Transverse colon (tissue), 4 donors: ENCODE measurements around the gene LRRC4C. TPM values are rescaled to one million over a fixed set of nuclear protein-coding genes. Genes with fewer than 3 reads are reported as not detected.

Experiments
- DNase-seq: peaks from one replicate; pipeline ENCODE4 v3.0.0-alpha.2; 2019
- H3K27ac ChIP-seq, 4 donors: fragments of 200-600 bp; sonication (generic); 2 replicates each; pipeline ENCODE4 v1.5.1; 2016 to 2018; ENCODE audit warnings: inconsistent platforms in 4 of 4
- H3K27me3 ChIP-seq: fragments of 200-600 bp; sonication (generic); 2 replicates; pipeline ENCODE4 v1.5.1; 2017; ENCODE audit warnings: inconsistent platforms
- H3K36me3 ChIP-seq, 4 donors: fragments of 200-600 bp; sonication (generic); 2 replicates each; pipeline ENCODE4 v1.5.1; 2017 to 2019; ENCODE audit warnings: inconsistent platforms in 4 of 4
- H3K4me1 ChIP-seq, 4 donors: fragments of 200-600 bp; sonication (generic); 2 replicates each; pipeline ENCODE4 v1.5.1; 2017 to 2020; ENCODE audit warnings: inconsistent platforms in 4 of 4
- H3K4me3 ChIP-seq, 4 donors: fragments of 200-600 bp; sonication (generic); 1 replicate in 1 of 4; 2 replicates in 3 of 4; pipeline versions ENCODE4 v1.5.1 to v1.6.1; 2017 to 2019; ENCODE audit warnings: inconsistent platforms in 4 of 4
- H3K9me3 ChIP-seq, 2 donors: fragments of 200-600 bp; sonication (generic); 2 replicates each; pipeline ENCODE4 v1.5.1; 2017 to 2019; ENCODE audit warnings: inconsistent platforms in 2 of 2
- CTCF ChIP-seq, 5 experiments: fragments of 200-600 bp in 3 of 5; fragments of 450-650 bp in 2 of 5; sonication (generic) in 3 of 5; IDR thresholded peaks; 1 replicate in 2 of 5; 2 replicates in 3 of 5; pipeline ENCODE4 v1.5.1; 2016 to 2017; ENCODE audit warnings: antibody characterized with exemption in 5 of 5, inconsistent platforms in 3 of 5, mild to moderate bottlenecking in 2 of 5, moderate library complexity in 1 of 5
- EP300 ChIP-seq: sonication (generic); formaldehyde crosslinking; IDR thresholded peaks from one replicate; pipeline ENCODE4 v1.6.1; 2017; ENCODE audit warnings: antibody characterized with exemption, low read depth
- POLR2A ChIP-seq: fragments of 450-650 bp; IDR thresholded peaks from one replicate; pipeline ENCODE4 v1.6.1; 2016; ENCODE audit warnings: antibody characterized with exemption, mild to moderate bottlenecking, moderate library complexity
- POLR2AphosphoS5 ChIP-seq, 3 donors: sonication (generic); formaldehyde crosslinking; IDR thresholded peaks; one replicate each; pipeline ENCODE4 v1.6.1; 2016; ENCODE audit warnings: antibody characterized with exemption in 3 of 3
- WGBS, 2 donors: methylation state at CpG; one replicate each; pipeline ENCODE4 v1.1.5; 2018; ENCODE audit warnings: low coverage in 1 of 2; 5-methylcytosine and 5-hydroxymethylcytosine counted together
- in situ Hi-C, 4 donors: fragments of 200-750 bp; cut with MboI; loops; one replicate each; pipeline versions ENCODE4 v1.15.0 to v1.15.1; 2017; ENCODE audit warnings: low sequenced_read_pairs in 3 of 4, low pct_ligation_motif_present in 1 of 4, low pct_unique_long_range_greater_than_20kb in 1 of 4
- intact Hi-C: fragments of 100-400 bp; cut with DNase I; formaldehyde crosslinking; loops from one replicate; pipeline ENCODE4 v1.15.1; 2023; ENCODE audit warnings: low total_unique reads
- total RNA-seq, 4 donors: library from RNA; depleted of rRNA; stranded (reverse); fragments of >200 nt; gene quantifications; one replicate each; pipeline ENCODE4 v1.1.0, GENCODE V29; 2016

The LRRC4C gene
- total RNA-seq, 4 donors from 2014 or later: 0.55 to 1.9 (median 0.64) TPM; not detected in 1

- TF ChIP-seq EP300: no peak
- no peak for TF ChIP-seq POLR2AphosphoS5 (IDR thresholded peaks at IDR 0.05)
- no peak for TF ChIP-seq CTCF (IDR thresholded peaks at IDR 0.05)
- TF ChIP-seq POLR2A: no peak
- in situ Hi-C loops: no loop called here
- Histone ChIP-seq H3K4me1 (no peaks in the 10 kb centered on the region), H3K9me3 (peaks cover 0 to 9% of the 10 kb centered on the region in 2 donors), H3K36me3 (no peaks in the 10 kb centered on the region), H3K27ac (no peak overlapping the region), H3K27me3 (no peaks in the 10 kb centered on the region), H3K4me3 (no peak overlapping the region)
- intact Hi-C loops: no loop called here
- 85 to 87% methylated on average over 2 of the region's 2 CpGs for WGBS, 2 donors
- DNase-seq: no peak
Measured at GRCh38 chr11:40816976-40817375, 642.5 kb downstream of the LRRC4C start.

- no peak for DNase-seq
- Histone ChIP-seq H3K4me1 (no peaks in the 10 kb centered on the region), H3K27me3 (no peaks in the 10 kb centered on the region), H3K27ac (no peak overlapping the region), H3K4me3 (no peak overlapping the region), H3K36me3 (no peaks in the 10 kb centered on the region), H3K9me3 (no peaks in the 10 kb centered on the region)
- in situ Hi-C loops (no loop called here), intact Hi-C loops (no loop called here)
- TF ChIP-seq CTCF (IDR thresholded peaks at IDR 0.05) (no peak), POLR2AphosphoS5 (IDR thresholded peaks at IDR 0.05) (no peak), EP300 (no peak), POLR2A (no peak)
- 64 to 85% methylated on average over 1 of the region's 1 CpG for WGBS, 2 donors
Measured at GRCh38 chr11:40797981-40798380, 661.5 kb downstream of the LRRC4C start.

GRCh38 chr11:40787224-40787623 is 672.2 kb downstream of the LRRC4C start:
- DNase-seq: no peak
- H3K27me3 ChIP-seq: no peaks in the 10 kb centered on the region
- intact Hi-C loops: no loop called here
- 43% methylated on average over 5 of the region's 5 CpGs; no CpG with 5 or more reads in 1 of the 2 donors for WGBS, 2 donors
- no peak overlapping the region for H3K27ac ChIP-seq
- no peaks in the 10 kb centered on the region for H3K4me1 ChIP-seq
- in situ Hi-C loops: no loop called here
- TF ChIP-seq EP300 (no peak), CTCF (IDR thresholded peaks at IDR 0.05) (no peak), POLR2A (no peak), POLR2AphosphoS5 (IDR thresholded peaks at IDR 0.05) (no peak)
- H3K4me3 ChIP-seq: no peak overlapping the region
- no peaks in the 10 kb centered on the region for H3K9me3 ChIP-seq
- H3K36me3 ChIP-seq: no peaks in the 10 kb centered on the region

GRCh38 chr11:40763046-40763445 is 696.4 kb downstream of the LRRC4C start:
- in situ Hi-C loops (no loop called here), intact Hi-C loops (no loop called here)
- Histone ChIP-seq H3K27ac (no peak overlapping the region), H3K4me1 (no peaks in the 10 kb centered on the region), H3K36me3 (no peaks in the 10 kb centered on the region), H3K27me3 (no peaks in the 10 kb centered on the region), H3K4me3 (no peak overlapping the region), H3K9me3 (no peaks in the 10 kb centered on the region)
- DNase-seq: no peak
- TF ChIP-seq EP300 (no peak), POLR2AphosphoS5 (IDR thresholded peaks at IDR 0.05) (no peak), POLR2A (no peak), CTCF (IDR thresholded peaks at IDR 0.05) (no peak)
